ENCODE measurements around the gene CARNS1.

GRCh38 chr11:67415501-67416304 is at the start of gene CARNS1:
- no peak for TF ChIP-seq YY1 (IDR thresholded peaks at IDR 0.05; ENCODE audit: insufficient read depth, insufficient read length)
- no peak for TF ChIP-seq ZNF274 (IDR thresholded peaks at IDR 0.05; ENCODE audit: low read depth, low read length)
